Hepatocyte (in vitro differentiated cells): Measurements from ENCODE around the gene PLTP.

Experiments used
- EZH2 ChIP-seq: fragments of 200-600 bp; sonication (generic); IDR thresholded peaks from 2 replicates; pipeline ENCODE4 v1.6.1; 2016; ENCODE audit warnings: antibody characterized with exemption, mild to moderate bottlenecking, borderline replicate concordance
- EZH2phosphoT487 ChIP-seq: fragments of 200-600 bp; sonication (generic); IDR thresholded peaks from one replicate; pipeline ENCODE4 v1.6.1; 2018; ENCODE audit warnings: antibody characterized with exemption, mild to moderate bottlenecking, low read depth, moderate library complexity; ENCODE audit not compliant: unreplicated experiment, severe bottlenecking
- TF ChIP-seq, protein P1 (sequence below): fragments of 200-600 bp; sonication (generic); IDR thresholded peaks from 2 replicates; pipeline ENCODE4 v1.5.1; 2016; ENCODE audit warnings: antibody characterized with exemption, mild to moderate bottlenecking; ENCODE audit not compliant: poor library complexity

DNA sequence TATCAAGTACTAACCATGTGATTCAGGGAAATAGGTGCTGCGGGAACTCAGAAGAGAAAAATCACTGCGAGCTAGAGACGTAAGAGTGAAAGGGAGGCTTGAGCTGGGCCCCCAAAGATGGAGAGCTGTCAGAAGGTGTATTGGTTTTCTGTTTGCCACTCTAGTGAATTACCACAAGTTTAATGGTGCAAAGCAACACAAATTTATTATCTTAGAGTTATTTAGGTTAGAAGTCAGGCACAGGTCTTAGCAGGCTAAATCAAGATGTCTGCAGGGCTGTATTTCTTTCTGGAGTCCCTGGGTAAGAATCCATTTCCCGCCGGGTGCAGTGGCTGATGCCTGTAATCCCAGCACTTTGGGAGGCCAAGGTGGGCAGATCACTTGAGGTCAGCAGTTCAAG, 52.0 kb downstream of the PLTP start:
- TF ChIP-seq, protein P1, sequence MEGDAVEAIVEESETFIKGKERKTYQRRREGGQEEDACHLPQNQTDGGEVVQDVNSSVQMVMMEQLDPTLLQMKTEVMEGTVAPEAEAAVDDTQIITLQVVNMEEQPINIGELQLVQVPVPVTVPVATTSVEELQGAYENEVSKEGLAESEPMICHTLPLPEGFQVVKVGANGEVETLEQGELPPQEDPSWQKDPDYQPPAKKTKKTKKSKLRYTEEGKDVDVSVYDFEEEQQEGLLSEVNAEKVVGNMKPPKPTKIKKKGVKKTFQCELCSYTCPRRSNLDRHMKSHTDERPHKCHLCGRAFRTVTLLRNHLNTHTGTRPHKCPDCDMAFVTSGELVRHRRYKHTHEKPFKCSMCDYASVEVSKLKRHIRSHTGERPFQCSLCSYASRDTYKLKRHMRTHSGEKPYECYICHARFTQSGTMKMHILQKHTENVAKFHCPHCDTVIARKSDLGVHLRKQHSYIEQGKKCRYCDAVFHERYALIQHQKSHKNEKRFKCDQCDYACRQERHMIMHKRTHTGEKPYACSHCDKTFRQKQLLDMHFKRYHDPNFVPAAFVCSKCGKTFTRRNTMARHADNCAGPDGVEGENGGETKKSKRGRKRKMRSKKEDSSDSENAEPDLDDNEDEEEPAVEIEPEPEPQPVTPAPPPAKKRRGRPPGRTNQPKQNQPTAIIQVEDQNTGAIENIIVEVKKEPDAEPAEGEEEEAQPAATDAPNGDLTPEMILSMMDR, result no peak
- TF ChIP-seq EZH2phosphoT487 (no peak), EZH2 (no peak)
